Left colon (tissue), 2 donors: ENCODE results near the gene SLC26A6. TPM values are rescaled to one million over a fixed set of nuclear protein-coding genes. Genes with fewer than 3 reads are reported as not detected.

ENCODE experiments used
- ATAC-seq: fragments of 200-7000 bp; cut with Tn5 transposase; one replicate; pipeline ENCODE4 v1.9.1; 2020; ENCODE audit warnings: mild to moderate bottlenecking, moderate library complexity
- DNase-seq, 2 donors: peaks; one replicate each; pipeline ENCODE4 v3.0.0-alpha.2; 2020
- intact Hi-C, 2 donors: fragments of 100-400 bp; cut with DNase I in 1 of 2; cut with micrococcal nuclease in 1 of 2; formaldehyde crosslinking; loops; one replicate each; pipeline versions ENCODE4 v1.11.2 to v1.14.0; 2022; cut with DNase I, micrococcal nuclease
- long read RNA-seq: library from polyadenylated mRNA; unstranded; transcript quantifications from one replicate; pipeline ENCODE4 v2.0.0, GENCODE V29; 2021
- total RNA-seq, 2 donors: library from RNA; stranded (reverse); fragmentation: NEBNext Ultra II Directional; extraction: Animal tissue kit (Norgen Biotek cat#: 25700); gene quantifications; one replicate each; pipeline ENCODE4 v1.2.1, GENCODE V29; 2021
- donor health status: DM: no; HTN: no; CAD: no.
- donor health status: DM: yes; HTN: yes; CAD: no.

The SLC26A6 gene, protein sequence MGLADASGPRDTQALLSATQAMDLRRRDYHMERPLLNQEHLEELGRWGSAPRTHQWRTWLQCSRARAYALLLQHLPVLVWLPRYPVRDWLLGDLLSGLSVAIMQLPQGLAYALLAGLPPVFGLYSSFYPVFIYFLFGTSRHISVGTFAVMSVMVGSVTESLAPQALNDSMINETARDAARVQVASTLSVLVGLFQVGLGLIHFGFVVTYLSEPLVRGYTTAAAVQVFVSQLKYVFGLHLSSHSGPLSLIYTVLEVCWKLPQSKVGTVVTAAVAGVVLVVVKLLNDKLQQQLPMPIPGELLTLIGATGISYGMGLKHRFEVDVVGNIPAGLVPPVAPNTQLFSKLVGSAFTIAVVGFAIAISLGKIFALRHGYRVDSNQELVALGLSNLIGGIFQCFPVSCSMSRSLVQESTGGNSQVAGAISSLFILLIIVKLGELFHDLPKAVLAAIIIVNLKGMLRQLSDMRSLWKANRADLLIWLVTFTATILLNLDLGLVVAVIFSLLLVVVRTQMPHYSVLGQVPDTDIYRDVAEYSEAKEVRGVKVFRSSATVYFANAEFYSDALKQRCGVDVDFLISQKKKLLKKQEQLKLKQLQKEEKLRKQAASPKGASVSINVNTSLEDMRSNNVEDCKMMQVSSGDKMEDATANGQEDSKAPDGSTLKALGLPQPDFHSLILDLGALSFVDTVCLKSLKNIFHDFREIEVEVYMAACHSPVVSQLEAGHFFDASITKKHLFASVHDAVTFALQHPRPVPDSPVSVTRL
- total RNA-seq, result 100 to 1,000 TPM; 116 to 121 TPM
- long read RNA-seq, transcript SLC26A6-203 (20 exons, 2,729 nt), result minor isoform, 6 of 237 reads
- long read RNA-seq, transcript SLC26A6-207 (21 exons, 2,630 nt), result major isoform, 56 of 237 reads
- long read RNA-seq, transcript SLC26A6-205 (21 exons, 2,589 nt), result major isoform, 56 of 237 reads
- long read RNA-seq, partial matches to known transcripts, result 50 of 237 reads
- long read RNA-seq, other reads (novel, unspliced or antisense), result 69 of 237 reads

DNA sequence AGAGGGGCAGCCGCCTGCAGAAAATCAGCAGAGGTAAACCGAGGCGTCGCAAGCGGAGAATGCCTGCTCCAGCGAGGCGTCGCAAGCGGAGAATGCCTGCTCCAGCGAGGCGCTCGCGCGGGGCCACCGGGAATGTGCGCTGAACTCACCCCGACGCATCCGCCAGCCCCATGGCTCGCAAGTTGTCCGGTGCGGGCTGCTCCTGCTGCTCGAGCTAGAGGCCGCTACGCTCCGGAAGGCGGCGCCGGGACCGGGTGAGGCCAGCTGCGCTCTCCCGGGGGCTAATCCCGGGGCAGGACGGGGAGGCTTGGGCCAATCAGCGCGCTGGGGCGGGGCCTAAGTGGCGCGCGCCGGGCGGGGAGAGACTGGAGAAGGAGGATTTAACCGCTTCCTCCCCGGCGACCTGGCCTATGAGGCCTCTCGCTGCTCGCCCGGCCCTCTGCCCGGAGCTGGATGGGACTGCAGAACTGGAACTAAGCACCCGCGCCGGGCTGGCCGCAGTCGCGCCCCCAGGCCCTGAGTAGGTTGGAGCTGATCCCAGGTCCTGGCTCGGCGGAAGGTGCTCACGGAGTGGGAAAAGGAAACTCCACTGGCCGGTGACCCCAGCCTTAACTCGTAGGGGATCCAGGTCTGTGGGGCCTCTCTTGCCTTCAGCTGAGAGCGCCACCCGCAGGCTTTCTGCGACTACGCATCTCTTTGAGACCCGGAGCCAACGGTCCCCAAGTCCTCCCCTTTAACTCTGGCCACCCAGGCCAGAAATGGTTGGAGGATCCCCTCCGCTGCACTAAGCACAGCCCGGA, at the start of gene SLC26A6:
TSS of gene SLC26A6 (minus strand) at position 240 of the 800 bp plus-strand sequence. CDS start at position 172, 68 bp downstream.
- intact Hi-C loops, result no loop called here
- DNase-seq (peak; percentile 98), ATAC-seq (peak; percentile 94)

DNA sequence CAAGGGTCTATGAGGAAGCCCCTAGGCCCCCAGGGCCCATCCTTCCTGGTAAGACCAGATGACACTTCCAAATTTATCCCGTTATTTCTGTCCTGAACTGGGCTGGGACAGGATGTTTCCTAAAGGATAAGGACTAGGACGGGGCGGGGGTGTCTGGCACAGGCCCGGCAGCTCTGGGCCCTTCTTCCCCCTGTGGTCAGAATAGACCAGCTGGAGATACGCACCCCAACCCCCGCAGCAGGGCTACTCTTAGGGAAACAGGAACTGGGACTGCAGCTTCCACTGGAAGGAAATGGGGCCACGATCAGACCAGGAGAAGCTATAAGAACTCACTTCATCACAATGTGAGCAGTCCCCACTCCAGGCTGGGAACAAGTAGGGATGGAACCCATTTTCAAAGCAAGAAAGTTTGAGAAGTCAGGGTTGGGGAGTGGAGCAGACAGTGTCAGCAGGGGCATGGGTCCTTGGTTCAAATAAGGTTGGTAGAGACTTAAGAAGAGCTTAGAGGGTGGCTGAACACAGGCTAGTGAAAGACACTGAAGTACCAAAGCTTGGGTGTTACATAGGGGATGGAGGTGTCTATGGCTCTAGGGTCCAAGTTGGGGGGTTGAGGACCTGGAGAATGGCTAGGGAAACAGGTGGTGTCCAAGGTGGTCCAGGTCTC, 49.4 kb upstream of the SLC26A6 start:
- intact Hi-C loops, result no loop called here
- ATAC-seq, result no peak
- DNase-seq, result peak in 1 of 2 donors; percentile 41

- intact Hi-C loops, result no loop called here
- DNase-seq, result no peak
- ATAC-seq, result no peak
Observed at GRCh38 chr3:48684054-48684349, 48.7 kb upstream of the SLC26A6 start.

DNA sequence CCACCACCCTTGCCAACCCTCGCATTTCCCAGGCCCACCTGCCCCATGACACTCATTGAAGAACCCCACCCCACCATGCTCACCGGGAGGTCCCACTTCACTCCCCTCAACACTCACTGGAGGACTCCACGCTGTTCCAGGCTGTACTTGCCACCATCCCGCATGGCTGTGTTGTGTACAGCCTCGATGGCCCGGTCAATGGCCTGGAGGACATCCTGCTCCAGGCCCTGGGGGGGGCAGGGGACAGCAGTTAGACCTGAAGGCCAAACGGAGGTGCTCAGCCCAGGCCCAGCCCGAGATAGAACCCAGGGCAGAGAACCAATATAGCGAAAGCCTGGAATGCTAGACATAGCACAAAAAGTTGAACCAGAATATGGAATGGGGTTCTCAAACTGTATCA, 47.5 kb upstream of the SLC26A6 start:
- intact Hi-C loops, result no loop called here
- ATAC-seq (no peak), DNase-seq (no peak)

- DNase-seq, result no peak
- intact Hi-C loops, result no loop called here
- ATAC-seq, result no peak
Observed at GRCh38 chr3:48681974-48682610, 46.8 kb upstream of the SLC26A6 start.

DNA sequence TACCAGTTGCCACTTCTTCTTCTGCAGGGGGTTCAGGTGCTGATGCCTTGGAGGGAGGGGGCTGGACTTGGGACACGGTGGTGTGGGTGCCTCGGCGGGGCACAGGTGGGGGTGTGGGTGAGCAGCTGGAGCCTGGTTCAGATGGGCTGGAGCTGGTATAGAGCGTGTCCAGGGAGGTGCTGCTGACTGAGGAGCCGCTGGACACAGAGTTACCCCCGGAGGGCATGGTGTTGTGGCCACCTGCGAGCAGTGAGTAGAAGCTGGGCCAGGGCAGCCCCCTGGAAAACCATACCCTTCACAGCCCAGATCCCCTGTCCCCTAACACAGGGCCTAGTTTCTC, 46.2 kb upstream of the SLC26A6 start:
- DNase-seq (no peak), ATAC-seq (no peak)
- intact Hi-C loops, result no loop called here

DNA sequence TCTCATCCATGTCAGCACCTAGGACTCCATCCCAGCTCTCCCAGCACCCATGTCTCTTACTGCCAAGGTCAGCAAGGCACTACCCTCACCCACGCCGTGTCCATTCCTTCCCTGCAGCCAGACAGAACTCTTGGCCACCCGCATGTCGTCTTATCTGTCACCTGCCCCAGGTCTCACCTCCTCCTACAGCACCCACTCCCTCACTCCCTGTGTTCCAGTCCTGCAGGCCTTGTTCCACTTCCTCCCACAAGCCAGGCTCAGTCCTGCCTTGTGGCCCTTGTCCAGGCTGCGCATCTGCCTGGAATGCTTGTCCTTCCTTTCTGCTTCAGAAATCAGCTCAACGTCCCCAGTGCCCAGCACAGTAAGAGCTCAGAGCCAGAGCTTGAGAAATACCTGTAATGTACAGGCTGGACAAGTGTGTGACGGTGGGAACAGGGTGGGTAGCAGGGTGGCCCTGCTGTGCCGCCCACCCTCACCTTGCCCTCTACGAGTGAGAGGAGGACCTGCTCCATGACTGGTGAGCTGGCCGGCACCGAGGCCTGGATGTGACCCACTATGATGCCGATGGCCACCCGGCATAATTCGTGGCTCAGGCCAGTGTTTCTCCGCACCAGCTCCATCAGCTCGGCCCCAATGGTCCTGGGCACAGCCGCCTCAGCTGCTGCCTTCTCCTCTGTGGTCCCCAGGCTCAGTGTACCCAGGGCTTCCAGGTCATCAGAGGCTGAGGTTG, 45.7 kb upstream of the SLC26A6 start:
- DNase-seq (no peak), ATAC-seq (no peak)
- intact Hi-C loops, result no loop called here

GRCh38 chr3:48679411-48680391, 44.4 kb upstream of the SLC26A6 start:
- intact Hi-C loops, result no loop called here
- DNase-seq (no peak), ATAC-seq (peak; percentile 31)

GRCh38 chr3:48678566-48679380, 43.5 kb upstream of the SLC26A6 start:
- ATAC-seq (peak; percentile 44), DNase-seq (no peak)
- intact Hi-C loops, result no loop called here

- intact Hi-C loops, result no loop called here
- ATAC-seq (no peak), DNase-seq (no peak)
Observed at GRCh38 chr3:48678056-48678455, 42.8 kb upstream of the SLC26A6 start.

DNA sequence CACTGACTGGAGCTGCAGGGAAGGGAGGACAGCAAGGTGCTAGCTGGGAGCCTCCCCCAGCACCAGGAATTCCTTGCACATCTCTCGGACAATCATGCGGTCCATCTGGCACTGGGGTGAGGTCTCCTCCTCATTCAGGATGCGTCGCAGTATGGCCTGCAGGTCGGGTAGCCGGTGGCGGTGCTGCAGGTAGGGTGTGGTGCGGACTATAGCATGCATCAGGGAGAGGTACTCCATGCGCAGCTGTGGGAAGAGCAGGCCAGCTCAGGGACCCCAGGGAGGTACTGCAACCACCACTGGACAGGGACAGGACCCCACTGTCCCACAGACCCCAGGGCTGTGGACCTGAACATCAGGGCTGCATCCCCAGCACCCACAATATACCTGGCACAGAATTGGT, 39.2 kb upstream of the SLC26A6 start:
- no peak for DNase-seq
- intact Hi-C loops, result no loop called here
- no peak for ATAC-seq

GRCh38 chr3:48672522-48672921, 37.3 kb upstream of the SLC26A6 start:
- DNase-seq (no peak), ATAC-seq (no peak)
- intact Hi-C loops, result no loop called here

DNA sequence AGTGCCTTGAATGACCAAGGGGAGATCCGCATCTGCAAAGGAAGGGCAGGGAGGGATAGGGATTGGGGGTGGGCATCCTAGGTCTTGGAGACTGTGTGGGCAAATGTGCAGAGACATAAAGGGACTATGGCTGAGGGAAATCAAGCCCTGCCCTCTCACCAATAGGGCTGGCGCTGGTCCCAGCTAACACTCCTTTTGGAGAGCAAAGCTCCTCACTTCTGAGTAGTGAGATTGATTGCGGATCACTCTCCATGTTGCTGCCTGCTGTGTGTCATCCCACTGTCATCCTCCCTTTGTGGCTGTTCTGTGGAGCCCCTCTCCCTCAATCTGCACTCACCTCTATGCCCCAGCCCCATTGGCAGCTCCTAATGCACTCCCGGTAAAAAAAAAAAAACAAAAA, 29.7 kb upstream of the SLC26A6 start:
- DNase-seq (no peak), ATAC-seq (no peak)
- intact Hi-C loops, result no loop called here

DNA sequence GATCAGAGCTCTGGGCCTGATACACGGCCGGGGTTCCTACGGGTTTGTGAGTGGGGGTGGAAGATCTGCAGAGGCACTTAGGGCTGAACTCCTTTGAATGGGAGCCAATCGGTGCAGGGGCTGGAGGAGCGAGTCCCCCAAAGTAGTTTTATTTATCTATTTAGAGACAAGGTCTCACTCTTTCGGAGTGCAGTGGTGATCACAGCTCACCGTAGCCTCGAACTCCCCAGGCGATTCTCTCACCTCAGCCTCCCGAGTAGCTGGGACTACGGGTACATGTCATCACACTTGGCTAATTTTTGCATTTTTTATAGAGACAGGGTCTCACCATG, 29.0 kb upstream of the SLC26A6 start:
- intact Hi-C loops, result no loop called here
- ATAC-seq, result no peak
- DNase-seq, result no peak

DNA sequence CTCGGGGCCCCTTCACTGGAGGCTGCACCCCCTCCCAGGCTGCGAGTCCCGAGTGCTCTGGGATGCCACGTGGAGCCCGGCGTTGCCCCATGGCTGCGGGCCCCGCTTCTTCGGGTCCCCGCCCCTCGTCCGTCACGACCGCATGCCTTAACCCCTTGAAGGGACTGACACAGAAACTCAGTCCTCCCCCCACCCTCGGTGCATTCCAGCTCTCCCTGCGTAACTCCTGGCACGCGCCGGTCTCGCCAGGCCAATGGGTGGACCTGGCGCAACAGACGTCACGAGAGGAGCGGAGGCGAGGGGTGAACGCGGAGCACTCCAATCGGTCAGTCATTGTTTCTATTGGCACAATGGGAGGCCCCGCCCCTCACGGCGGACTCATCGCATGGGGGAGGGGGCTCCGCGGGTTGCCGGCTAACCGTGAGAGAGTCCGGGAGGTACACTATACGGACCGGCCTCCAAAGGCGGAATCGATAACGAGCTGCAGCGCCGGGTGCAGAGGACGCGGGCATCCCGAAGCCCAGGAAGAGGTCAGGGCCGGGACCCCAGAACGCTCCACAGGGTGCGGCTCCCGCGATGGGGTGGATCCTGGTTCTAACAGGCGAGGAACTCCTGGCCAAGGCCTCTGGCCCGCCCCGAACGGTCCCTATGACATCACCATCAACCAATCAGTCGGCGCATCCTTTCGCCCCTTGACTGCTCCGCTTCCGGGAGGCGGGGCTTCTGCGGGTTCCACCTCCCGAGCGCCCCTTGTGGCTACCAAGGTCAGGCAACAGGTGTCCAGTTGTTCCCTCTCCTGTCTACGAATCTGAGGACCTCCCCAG, 28.4 kb upstream of the SLC26A6 start:
- ATAC-seq (peak; percentile 84), DNase-seq (peak; percentile 95 to 97)
- intact Hi-C loops, result no loop called here
